Measurements from ENCODE around the gene AFTPH. TPM values are rescaled to one million over a fixed set of nuclear protein-coding genes. Genes with fewer than 3 reads are reported as not detected.

AFTPH gene
- polyA plus RNA-seq, 2 of the 4 experiments (the other 2 are of a cell fraction) = 24.0 to 51.4 TPM

GRCh38 chr2:64502860-64503259, 21.3 kb upstream of the AFTPH start:
- H3K27ac ChIP-seq = no peak overlapping the region
- ChIA-PET CTCF (interaction anchor here (0.6 to 10.1 kb wide), 9 partner anchors 13 to 453 kb away, joined by 3 to 112 read pairs (median 3); partner anchors contain the start of gene AFTPH), POLR2A (no interaction called here)
- FAIRE-seq (no peak), ATAC-seq (no peak; a peak in 1 of 6 replicates), DNase-seq (ENCODE audit: low read depth in 1 of 2, low spot score in 1 of 2) (no peak)
- no peak for TF ChIP-seq NR3C1 (IDR thresholded peaks at IDR 0.05)
- no peak for TF ChIP-seq POLR2A (IDR thresholded peaks at IDR 0.05; ENCODE audit: low read length)
- no peak for TF ChIP-seq NPAS2 (CRISPR knock-in tag; IDR thresholded peaks at IDR 0.05; ENCODE audit: borderline replicate concordance)
- no peak for TF ChIP-seq POLR2AphosphoS2 (conservative IDR thresholded peaks at IDR 0.05; ENCODE audit: low read length)
- TF ChIP-seq ESRRA (IDR thresholded peaks at IDR 0.05; ENCODE audit: borderline replicate concordance, low read length) = no peak
- no peak for TF ChIP-seq FOSL2 (IDR thresholded peaks at IDR 0.05)
- TF ChIP-seq FOSL2 (CRISPR knock-in tag; IDR thresholded peaks at IDR 0.05) = no peak
- TF ChIP-seq HOXB5 (CRISPR knock-in tag; IDR thresholded peaks at IDR 0.05) = no peak
- TF ChIP-seq USF2 (IDR thresholded peaks at IDR 0.05) = no peak
- TF ChIP-seq RCOR1 (IDR thresholded peaks at IDR 0.05; ENCODE audit: low read depth, low read length) = no peak
- no peak for TF ChIP-seq RARB (CRISPR knock-in tag; IDR thresholded peaks at IDR 0.05)
- TF ChIP-seq, protein P1, sequence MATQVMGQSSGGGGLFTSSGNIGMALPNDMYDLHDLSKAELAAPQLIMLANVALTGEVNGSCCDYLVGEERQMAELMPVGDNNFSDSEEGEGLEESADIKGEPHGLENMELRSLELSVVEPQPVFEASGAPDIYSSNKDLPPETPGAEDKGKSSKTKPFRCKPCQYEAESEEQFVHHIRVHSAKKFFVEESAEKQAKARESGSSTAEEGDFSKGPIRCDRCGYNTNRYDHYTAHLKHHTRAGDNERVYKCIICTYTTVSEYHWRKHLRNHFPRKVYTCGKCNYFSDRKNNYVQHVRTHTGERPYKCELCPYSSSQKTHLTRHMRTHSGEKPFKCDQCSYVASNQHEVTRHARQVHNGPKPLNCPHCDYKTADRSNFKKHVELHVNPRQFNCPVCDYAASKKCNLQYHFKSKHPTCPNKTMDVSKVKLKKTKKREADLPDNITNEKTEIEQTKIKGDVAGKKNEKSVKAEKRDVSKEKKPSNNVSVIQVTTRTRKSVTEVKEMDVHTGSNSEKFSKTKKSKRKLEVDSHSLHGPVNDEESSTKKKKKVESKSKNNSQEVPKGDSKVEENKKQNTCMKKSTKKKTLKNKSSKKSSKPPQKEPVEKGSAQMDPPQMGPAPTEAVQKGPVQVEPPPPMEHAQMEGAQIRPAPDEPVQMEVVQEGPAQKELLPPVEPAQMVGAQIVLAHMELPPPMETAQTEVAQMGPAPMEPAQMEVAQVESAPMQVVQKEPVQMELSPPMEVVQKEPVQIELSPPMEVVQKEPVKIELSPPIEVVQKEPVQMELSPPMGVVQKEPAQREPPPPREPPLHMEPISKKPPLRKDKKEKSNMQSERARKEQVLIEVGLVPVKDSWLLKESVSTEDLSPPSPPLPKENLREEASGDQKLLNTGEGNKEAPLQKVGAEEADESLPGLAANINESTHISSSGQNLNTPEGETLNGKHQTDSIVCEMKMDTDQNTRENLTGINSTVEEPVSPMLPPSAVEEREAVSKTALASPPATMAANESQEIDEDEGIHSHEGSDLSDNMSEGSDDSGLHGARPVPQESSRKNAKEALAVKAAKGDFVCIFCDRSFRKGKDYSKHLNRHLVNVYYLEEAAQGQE (IDR thresholded peaks at IDR 0.05) = no peak
- TF ChIP-seq, protein P2, sequence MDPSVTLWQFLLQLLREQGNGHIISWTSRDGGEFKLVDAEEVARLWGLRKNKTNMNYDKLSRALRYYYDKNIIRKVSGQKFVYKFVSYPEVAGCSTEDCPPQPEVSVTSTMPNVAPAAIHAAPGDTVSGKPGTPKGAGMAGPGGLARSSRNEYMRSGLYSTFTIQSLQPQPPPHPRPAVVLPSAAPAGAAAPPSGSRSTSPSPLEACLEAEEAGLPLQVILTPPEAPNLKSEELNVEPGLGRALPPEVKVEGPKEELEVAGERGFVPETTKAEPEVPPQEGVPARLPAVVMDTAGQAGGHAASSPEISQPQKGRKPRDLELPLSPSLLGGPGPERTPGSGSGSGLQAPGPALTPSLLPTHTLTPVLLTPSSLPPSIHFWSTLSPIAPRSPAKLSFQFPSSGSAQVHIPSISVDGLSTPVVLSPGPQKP (IDR thresholded peaks at IDR 0.05; ENCODE audit: low read depth, low read length) = no peak
- TF ChIP-seq RNF2 (IDR thresholded peaks at IDR 0.05; ENCODE audit: borderline replicate concordance, low read depth) = no peak
- TF ChIP-seq CEBPB (IDR thresholded peaks at IDR 0.05) = no peak
- no peak for TF ChIP-seq JUN (IDR thresholded peaks at IDR 0.05)
- no peak for TF ChIP-seq GATA3 (IDR thresholded peaks at IDR 0.05; ENCODE audit: borderline replicate concordance)
- no peak for TF ChIP-seq HOXB13 (CRISPR knock-in tag; IDR thresholded peaks at IDR 0.05; ENCODE audit: low read depth)
- WGBS (ENCODE audit: missing lambda C conversion rate) = 53% methylated on average over 4 of the region's 4 CpGs
- no peak overlapping the region for H3K4me2 ChIP-seq
- H3K9me3 ChIP-seq = no peaks in the 10 kb centered on the region
- H3K4me1 ChIP-seq = no peaks in the 10 kb centered on the region
- H3K4me3 ChIP-seq = no peak overlapping the region

DNA sequence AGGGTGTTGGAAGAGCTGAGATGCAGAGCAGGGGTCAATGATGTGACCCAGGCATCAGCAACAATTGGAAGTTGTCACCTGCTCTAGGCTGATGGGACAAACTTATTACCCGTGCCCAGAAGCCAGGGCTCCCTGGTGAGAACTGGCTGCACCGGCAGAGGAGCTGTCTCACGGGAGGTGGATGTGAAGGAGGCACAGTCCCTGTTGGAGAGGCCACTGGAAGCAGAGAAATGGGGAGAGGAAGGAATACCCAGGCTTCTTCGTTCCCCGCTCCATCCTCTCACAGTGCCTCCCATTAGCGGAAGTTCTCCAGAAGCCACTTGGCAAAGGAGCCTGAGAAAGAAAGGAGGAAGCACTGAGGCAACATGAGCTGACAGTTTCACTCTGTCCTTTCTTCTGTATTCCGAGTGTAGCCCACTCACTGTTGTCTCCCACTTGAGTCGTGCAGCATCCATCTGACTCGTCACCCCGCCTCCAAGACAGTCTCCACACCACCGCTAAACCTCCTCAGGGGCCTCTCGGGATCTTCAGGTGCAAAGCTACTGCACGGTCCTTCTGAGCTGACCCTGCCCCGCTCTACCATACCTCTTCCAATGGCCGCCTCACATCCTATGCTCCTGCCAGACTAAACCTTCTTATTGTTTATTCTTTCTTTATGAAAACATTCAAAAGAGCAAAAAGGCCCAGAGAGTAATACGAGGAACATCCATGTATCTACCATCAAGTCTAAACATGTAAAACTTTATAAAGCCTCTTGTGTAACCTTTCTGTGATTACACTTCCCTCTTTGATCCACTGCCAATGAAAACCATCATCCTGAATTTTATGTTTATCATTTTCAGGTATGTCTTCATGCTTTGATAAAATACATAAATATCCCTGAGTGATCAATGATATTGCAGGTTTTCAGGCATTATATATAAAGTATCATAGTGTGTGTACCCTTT, 19.1 kb upstream of the AFTPH start:
- TF ChIP-seq MAFK (IDR thresholded peaks at IDR 0.05; ENCODE audit: partially characterized antibody) (no peak), ESRRA (IDR thresholded peaks at IDR 0.05; ENCODE audit: borderline replicate concordance, low read length) (no peak), CHD4 (IDR thresholded peaks at IDR 0.05; ENCODE audit: borderline replicate concordance) (no peak), JUNB (IDR thresholded peaks at IDR 0.05) (no peak), NPAS2 (CRISPR knock-in tag; IDR thresholded peaks at IDR 0.05; ENCODE audit: borderline replicate concordance) (no peak), RARB (CRISPR knock-in tag; IDR thresholded peaks at IDR 0.05) (no peak), PBX3 (IDR thresholded peaks at IDR 0.05) (no peak)
- no peak for DNase-seq (ENCODE audit: low read depth in 1 of 2, low spot score in 1 of 2)
- CTCF ChIA-PET = interaction anchor here (0.7 to 10.1 kb wide), 7 partner anchors 9 to 384 kb away, joined by 3 to 112 read pairs (median 4); partner anchors contain the start of gene AFTPH
- 62% methylated on average over 16 of the region's 16 CpGs for WGBS (ENCODE audit: missing lambda C conversion rate)
- ATAC-seq = no peak
- no peak overlapping the region for H3K4me3 ChIP-seq
- FAIRE-seq = no peak
- H3K4me2 ChIP-seq = no peak overlapping the region
- no peak overlapping the region for H3K27ac ChIP-seq
- POLR2A ChIA-PET = interaction anchor here (0.6 kb wide), 1 partner anchor 87 kb away, joined by 3 read pairs; no protein-coding TSS in a partner anchor
- no peaks in the 10 kb centered on the region for H3K4me1 ChIP-seq
- H3K9me3 ChIP-seq = no peaks in the 10 kb centered on the region

Data from A549 (cell line).